Retinal pigment epithelial cell (primary cell): ENCODE measurements around the gene STK26.

Experiments
- DNase-seq: peaks from one replicate; pipeline ENCODE4 v3.0.0-alpha.2; 2010; ENCODE audit warnings: low read depth
- H3K4me3 ChIP-seq: 2 replicates; pipeline ENCODE4 v1.5.1; 2011; ENCODE audit warnings: mild to moderate bottlenecking, low read length, control low read depth, moderate library complexity
- TF ChIP-seq, protein P1 (sequence below): conservative IDR thresholded peaks from 2 replicates; pipeline ENCODE4 v1.5.1; 2011; ENCODE audit warnings: low read depth, low read length, control low read depth, inconsistent platforms

STK26 gene

DNA sequence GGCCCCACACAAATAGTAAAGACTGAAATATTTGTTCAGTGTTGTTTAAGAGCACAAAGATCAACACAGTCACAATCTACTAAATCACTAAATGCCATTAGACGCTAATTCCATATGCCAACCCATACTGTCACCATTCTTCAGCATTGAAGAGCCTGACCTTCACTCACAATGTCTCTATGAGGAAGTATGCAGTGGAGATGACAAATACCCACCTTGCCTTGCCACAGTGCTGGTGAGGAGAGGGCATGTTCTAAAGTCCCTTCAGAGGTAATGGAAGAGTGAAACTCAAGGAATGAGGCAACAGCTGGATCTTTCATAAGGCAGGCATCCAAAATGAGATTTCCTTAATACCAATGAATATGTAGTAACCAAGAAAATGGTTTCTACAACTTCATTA, 54.3 kb downstream of the STK26 start:
- TF ChIP-seq, protein P1, sequence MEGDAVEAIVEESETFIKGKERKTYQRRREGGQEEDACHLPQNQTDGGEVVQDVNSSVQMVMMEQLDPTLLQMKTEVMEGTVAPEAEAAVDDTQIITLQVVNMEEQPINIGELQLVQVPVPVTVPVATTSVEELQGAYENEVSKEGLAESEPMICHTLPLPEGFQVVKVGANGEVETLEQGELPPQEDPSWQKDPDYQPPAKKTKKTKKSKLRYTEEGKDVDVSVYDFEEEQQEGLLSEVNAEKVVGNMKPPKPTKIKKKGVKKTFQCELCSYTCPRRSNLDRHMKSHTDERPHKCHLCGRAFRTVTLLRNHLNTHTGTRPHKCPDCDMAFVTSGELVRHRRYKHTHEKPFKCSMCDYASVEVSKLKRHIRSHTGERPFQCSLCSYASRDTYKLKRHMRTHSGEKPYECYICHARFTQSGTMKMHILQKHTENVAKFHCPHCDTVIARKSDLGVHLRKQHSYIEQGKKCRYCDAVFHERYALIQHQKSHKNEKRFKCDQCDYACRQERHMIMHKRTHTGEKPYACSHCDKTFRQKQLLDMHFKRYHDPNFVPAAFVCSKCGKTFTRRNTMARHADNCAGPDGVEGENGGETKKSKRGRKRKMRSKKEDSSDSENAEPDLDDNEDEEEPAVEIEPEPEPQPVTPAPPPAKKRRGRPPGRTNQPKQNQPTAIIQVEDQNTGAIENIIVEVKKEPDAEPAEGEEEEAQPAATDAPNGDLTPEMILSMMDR = no peak

DNA sequence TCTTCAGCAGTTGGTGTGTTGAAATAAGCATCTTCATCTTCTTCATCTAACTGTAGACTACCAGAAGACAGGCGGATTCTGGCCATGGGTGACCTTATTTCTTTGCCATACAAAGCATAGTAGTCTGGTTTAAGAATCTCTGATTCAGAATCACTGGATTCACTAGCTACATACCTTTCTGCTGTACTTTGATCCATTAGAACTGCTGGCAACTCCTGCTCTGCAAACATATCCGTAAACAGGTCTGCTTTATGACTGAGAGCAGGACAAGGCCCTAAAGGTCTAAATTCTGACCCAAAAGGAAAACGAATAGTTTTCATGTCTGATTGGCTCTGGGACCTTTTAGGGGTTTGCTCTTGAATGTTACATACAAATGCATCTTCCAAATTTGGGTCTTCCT, 54.8 kb downstream of the STK26 start:
- no peak overlapping the region for H3K4me3 ChIP-seq
- DNase-seq = no peak
- TF ChIP-seq, protein P1 = no peak

More for the DNA sequence above, 54.3 kb downstream of the STK26 start:
- no peak overlapping the region for H3K4me3 ChIP-seq
- DNase-seq = no peak

DNA sequence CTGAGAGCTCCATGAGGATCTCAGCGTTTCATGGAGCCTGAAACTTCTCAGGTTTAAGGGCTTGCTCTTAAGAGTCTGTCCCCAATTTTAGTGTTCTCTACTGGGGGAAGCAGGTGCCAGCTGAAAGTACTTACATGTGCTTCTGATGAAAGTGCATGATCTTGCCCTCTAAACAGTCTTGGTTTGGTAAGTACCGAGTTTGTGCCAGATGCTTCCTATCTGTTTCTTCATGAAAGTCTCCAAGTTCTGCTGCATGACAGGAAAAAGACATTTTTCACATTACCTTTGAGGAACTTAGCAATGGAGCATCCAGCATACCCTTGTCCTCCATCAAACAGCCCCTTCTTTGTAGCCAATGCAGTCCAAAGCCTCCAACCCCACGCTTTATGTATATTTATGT, 62.7 kb downstream of the STK26 start:
- TF ChIP-seq, protein P1 = no peak
- no peak overlapping the region for H3K4me3 ChIP-seq
- DNase-seq = no peak

DNA sequence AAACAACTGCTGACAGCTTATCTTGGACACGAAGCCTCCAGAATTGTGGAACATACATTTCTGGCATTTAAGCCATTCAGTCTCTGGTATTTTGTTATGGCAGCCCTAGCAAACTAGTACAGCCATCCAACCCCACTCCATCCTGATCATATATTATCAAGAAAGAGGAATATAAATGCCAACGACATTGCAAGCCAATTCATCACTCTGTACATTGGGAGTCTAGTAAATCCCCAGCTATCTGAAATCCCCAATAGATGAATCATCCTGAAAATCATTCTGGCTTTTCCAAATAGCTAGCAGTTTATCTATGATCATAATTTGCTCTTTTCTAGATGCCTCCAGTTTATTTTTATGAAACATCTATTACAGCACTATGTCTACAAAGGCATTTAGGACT, 63.6 kb downstream of the STK26 start:
- TF ChIP-seq, protein P1 = no peak
- DNase-seq = no peak

DNA sequence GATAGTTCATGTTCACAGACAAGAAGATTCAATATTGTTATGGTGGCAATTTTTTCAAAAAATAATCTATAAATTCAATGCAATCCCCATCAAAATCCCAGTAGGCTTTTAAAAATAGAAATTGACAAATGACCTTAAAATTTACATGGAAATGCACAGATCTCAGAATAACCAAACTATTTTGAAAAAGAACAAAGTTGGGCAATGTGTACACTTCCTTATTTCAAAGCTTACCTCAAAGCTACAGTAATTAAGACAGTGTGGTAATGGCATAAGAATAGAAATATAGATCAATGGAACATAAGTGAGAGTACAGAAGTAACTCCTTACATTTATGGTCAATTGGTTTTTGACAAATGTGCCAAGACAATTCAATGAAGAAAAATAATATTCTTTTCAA, 65.8 kb downstream of the STK26 start:
- no peak overlapping the region for H3K4me3 ChIP-seq
- TF ChIP-seq, protein P1 = no peak
- DNase-seq = no peak

More for the DNA sequence above, 63.6 kb downstream of the STK26 start:
- H3K4me3 ChIP-seq = no peak overlapping the region

DNA sequence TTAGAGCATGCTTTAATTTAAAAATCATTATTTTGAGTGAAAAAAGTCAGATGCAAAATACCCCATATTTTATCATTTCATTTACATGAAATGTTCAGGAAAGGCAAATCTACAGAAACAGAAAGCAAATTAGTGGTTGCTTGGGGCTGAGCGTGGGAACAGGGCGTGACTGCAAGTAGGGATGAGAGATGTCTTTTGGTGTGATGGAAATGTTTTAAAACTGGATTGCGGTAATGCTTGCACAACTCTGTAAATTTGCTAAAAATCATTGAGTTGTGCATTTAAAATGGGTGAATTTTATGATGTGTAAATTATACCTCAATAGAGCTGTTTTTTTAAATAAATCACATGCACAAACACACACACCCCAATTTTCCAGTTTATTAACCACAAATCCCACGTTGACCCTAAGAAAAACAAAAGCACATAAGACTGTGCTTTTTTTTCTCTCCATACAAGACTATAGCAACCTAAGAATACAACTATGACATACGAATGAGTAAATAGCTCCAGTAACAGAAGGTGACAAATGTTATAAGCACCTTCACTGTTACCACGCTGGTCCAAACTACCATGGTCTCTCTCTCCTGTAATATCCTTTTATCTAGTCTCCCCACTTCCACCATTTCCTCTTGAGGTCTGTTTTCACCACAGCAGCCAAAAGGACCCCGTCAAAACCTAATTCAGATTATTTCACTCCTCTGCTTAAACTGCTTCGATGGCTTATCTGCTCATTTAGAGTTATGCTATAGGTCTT, 67.5 kb downstream of the STK26 start:
- no peak overlapping the region for H3K4me3 ChIP-seq
- DNase-seq = no peak
- TF ChIP-seq, protein P1 = no peak

DNA sequence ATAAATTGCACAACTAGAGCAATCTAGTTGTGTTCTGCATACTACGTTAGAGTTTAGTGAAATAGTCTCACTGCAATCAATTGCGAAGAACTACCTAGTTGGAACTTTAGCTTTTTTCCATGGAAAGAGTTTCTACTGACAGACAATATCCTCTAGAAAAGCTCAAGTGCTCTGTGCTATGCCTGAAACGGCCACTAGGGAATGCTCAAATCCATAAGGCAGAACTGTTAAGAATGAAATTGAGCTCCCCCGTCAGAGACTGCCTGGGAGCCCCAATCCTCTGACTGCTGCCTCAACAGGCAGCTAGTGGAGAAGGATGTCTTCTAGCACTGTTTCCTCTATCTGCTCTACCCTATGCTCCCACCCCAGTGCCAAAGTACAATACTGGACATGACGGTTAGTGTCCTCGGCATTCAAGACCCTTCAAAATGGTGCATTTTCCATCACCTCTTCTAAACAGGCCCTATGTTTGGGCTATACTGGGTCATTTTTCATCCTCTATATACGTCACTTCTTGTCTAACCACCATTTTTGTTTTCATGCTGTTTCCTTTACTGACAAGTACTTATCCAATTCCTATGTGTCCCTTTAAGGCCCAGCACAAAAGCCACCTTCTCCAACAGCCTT, 69.5 kb downstream of the STK26 start:
- TF ChIP-seq, protein P1 = peak; percentile 83

More for the DNA sequence above, 69.5 kb downstream of the STK26 start:
- H3K4me3 ChIP-seq = no peak overlapping the region
- DNase-seq = peak; percentile 14
